H1 (cell line): Measurements from ENCODE around the gene SPRR4. TPM values are rescaled to one million over a fixed set of nuclear protein-coding genes. Genes with fewer than 3 reads are reported as not detected.

ENCODE experiments used
- BCL11A ChIP-seq, 2 experiments: IDR thresholded peaks; one replicate each; pipeline ENCODE4 v1.6.1; 2011; ENCODE audit warnings: low read depth in 2 of 2, low read length in 2 of 2, mild to moderate bottlenecking in 2 of 2
- EGR1 ChIP-seq: IDR thresholded peaks from 2 replicates; pipeline ENCODE4 v1.6.1; 2011; ENCODE audit warnings: low read depth, low read length, borderline replicate concordance
- RAD21 ChIP-seq, 2 experiments: IDR thresholded peaks in 1 of 2; conservative IDR thresholded peaks in 1 of 2; 2 replicates each; pipeline ENCODE4 v1.6.1; 2011; ENCODE audit warnings: low read depth in 2 of 2, low read length in 2 of 2, improper control_type of control experiment in 1 of 2, inconsistent platforms in 1 of 2, mild to moderate bottlenecking in 1 of 2, moderate library complexity in 1 of 2
- SP4 ChIP-seq: IDR thresholded peaks from 2 replicates; pipeline ENCODE4 v1.6.1; 2012; ENCODE audit warnings: low read length, inconsistent platforms
- polyA plus RNA-seq, 7 experiments: library from polyadenylated mRNA; depleted of rRNA in 3 of 7; stranded (reverse) in 5 of 7; unstranded in 2 of 7; fragments of >200 nt in 5 of 7; fragments of 200-250 nt in 2 of 7; gene quantifications; 1 replicate in 5 of 7; 2 replicates in 1 of 7; 4 replicates in 1 of 7; pipeline versions ENCODE4 v1.2.1 to v1.2.3, GENCODE V29; 2011 to 2013; ENCODE audit warnings: missing spikeins in 2 of 7, mixed read lengths in 2 of 7
- total RNA-seq: library from RNA; stranded (reverse); fragmentation: NEBNext Ultra II Directional; extraction: Animal tissue kit (Norgen Biotek cat#: 25700); gene quantifications from 2 replicates; pipeline ENCODE4 v1.2.1, GENCODE V29; 2021

SPRR4 gene
- total and polyA plus RNA-seq, 2 of the 8 experiments (the other 6 are each of a cell fraction or from before 2014, with no cell fraction given) = not detected

GRCh38 chr1:152924191-152924590 is 46.3 kb upstream of the SPRR4 start (continued):
- TF ChIP-seq RAD21 (IDR thresholded peaks at IDR 0.05 in 1 of 2, conservative IDR thresholded peaks at IDR 0.05 in 1 of 2; ENCODE audit: low read depth in 2 of 2, low read length in 2 of 2) (no peak), BCL11A (IDR thresholded peaks at IDR 0.05; ENCODE audit: low read depth in 2 of 2, low read length in 2 of 2) (no peak), EGR1 (no peak), SP4 (no peak)
